Lung (tissue), 12 donors: ENCODE measurements around the gene OXER1. TPM values are rescaled to one million over a fixed set of nuclear protein-coding genes. Genes with fewer than 3 reads are reported as not detected.
A peak's percentile ranks its signal among the peaks of the same experiment; 100 is the strongest.

Source experiments
- ATAC-seq: fragments of 200-7000 bp; cut with Tn5 transposase; one replicate; pipeline ENCODE4 v1.9.1; 2020; ENCODE audit warnings: moderate number of reproducible peaks; ENCODE audit not compliant: insufficient read depth, low FRiP score
- DNase-seq, 3 donors: peaks; one replicate each; pipeline ENCODE4 v3.0.0-alpha.2; 2013 to 2017
- H3K27ac ChIP-seq, 2 donors: one replicate each; pipeline ENCODE4 v1.5.1; 2013; ENCODE audit warnings: mild to moderate bottlenecking in 2 of 2, moderate library complexity in 2 of 2, control low read depth in 1 of 2, inconsistent platforms in 1 of 2, low read depth in 1 of 2, low read length in 1 of 2
- H3K27me3 ChIP-seq, 3 donors: one replicate each; pipeline ENCODE4 v1.5.1; 2013; ENCODE audit warnings: low read length in 2 of 3; ENCODE audit not compliant: control insufficient read depth in 3 of 3, insufficient read depth in 3 of 3
- H3K36me3 ChIP-seq, 4 donors: one replicate each; pipeline ENCODE4 v1.5.1; 2013; ENCODE audit warnings: low read length in 4 of 4, mild to moderate bottlenecking in 1 of 4, moderate library complexity in 1 of 4; ENCODE audit not compliant: control insufficient read depth in 4 of 4, insufficient read depth in 4 of 4
- H3K4me1 ChIP-seq, 5 donors: one replicate each; pipeline ENCODE4 v1.5.1; 2013; ENCODE audit warnings: low read length in 5 of 5, mild to moderate bottlenecking in 2 of 5, moderate library complexity in 1 of 5; ENCODE audit not compliant: control insufficient read depth in 5 of 5, insufficient read depth in 5 of 5
- H3K4me3 ChIP-seq: one replicate; pipeline ENCODE4 v1.5.1; 2013; ENCODE audit warnings: mild to moderate bottlenecking, control low read depth, moderate library complexity
- H3K9ac ChIP-seq, 2 donors: one replicate each; pipeline ENCODE4 v1.5.1; 2013; ENCODE audit warnings: low read length in 2 of 2, control low read depth in 1 of 2; ENCODE audit not compliant: insufficient read depth in 1 of 2
- H3K9me3 ChIP-seq, 4 donors: one replicate each; pipeline ENCODE4 v1.5.1; 2013; ENCODE audit warnings: low read length in 3 of 4, mild to moderate bottlenecking in 1 of 4, moderate library complexity in 1 of 4; ENCODE audit not compliant: control insufficient read depth in 4 of 4, insufficient read depth in 3 of 4
- WGBS, 2 donors: extraction: QIAGEN DNeasy Blood & Tissue Kit; methylation state at CpG; one replicate each; pipeline ENCODE4 v1.1.7; 2013; 5-methylcytosine and 5-hydroxymethylcytosine counted together
- polyA plus RNA-seq, 2 donors: library from polyadenylated mRNA; stranded (reverse); fragments of 200-250 nt; gene quantifications; one replicate each; pipeline ENCODE4 v1.2.1, GENCODE V29; 2013
- total RNA-seq, 2 donors: library from RNA; depleted of rRNA in 1 of 2; stranded (reverse); fragments of >200 nt in 1 of 2; gene quantifications; one replicate each; pipeline ENCODE4 v1.2.1, GENCODE V29; 2014 to 2021
- TF ChIP-seq, protein P1 (sequence below): IDR thresholded peaks from 2 replicates; pipeline ENCODE4 v1.5.1; 2012; ENCODE audit warnings: mild to moderate bottlenecking; ENCODE audit errors: control extremely low read depth, extremely low read depth
- donor health status: control.
- donor health status: control.
- donor health status: Bipolar disorder and iron deficiency.
- donor health status: healthy.
- donor health status: DM: yes; HTN: yes; CAD: no.

Gene OXER1
- total and polyA plus RNA-seq, 4 donors = 0.59 to 2.1 (median 1.6) TPM

GRCh38 chr2:42799881-42800280 is 35.9 kb upstream of the OXER1 start:
- H3K9ac ChIP-seq = no peak overlapping the region
- DNase-seq = no peak
- no peak overlapping the region for H3K4me3 ChIP-seq
- no peak for ATAC-seq
- H3K36me3 ChIP-seq = no peaks in the 10 kb centered on the region
- WGBS, 2 donors = 89 to 96% methylated on average over 4 of the region's 4 CpGs
- H3K4me1 ChIP-seq = peaks cover 0 to 27% (median 5%) of the 10 kb centered on the region in 5 donors
- H3K9me3 ChIP-seq = no peaks in the 10 kb centered on the region
- no peaks in the 10 kb centered on the region for H3K27me3 ChIP-seq
- TF ChIP-seq, protein P1, sequence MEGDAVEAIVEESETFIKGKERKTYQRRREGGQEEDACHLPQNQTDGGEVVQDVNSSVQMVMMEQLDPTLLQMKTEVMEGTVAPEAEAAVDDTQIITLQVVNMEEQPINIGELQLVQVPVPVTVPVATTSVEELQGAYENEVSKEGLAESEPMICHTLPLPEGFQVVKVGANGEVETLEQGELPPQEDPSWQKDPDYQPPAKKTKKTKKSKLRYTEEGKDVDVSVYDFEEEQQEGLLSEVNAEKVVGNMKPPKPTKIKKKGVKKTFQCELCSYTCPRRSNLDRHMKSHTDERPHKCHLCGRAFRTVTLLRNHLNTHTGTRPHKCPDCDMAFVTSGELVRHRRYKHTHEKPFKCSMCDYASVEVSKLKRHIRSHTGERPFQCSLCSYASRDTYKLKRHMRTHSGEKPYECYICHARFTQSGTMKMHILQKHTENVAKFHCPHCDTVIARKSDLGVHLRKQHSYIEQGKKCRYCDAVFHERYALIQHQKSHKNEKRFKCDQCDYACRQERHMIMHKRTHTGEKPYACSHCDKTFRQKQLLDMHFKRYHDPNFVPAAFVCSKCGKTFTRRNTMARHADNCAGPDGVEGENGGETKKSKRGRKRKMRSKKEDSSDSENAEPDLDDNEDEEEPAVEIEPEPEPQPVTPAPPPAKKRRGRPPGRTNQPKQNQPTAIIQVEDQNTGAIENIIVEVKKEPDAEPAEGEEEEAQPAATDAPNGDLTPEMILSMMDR = no peak
- no peak overlapping the region for H3K27ac ChIP-seq

DNA sequence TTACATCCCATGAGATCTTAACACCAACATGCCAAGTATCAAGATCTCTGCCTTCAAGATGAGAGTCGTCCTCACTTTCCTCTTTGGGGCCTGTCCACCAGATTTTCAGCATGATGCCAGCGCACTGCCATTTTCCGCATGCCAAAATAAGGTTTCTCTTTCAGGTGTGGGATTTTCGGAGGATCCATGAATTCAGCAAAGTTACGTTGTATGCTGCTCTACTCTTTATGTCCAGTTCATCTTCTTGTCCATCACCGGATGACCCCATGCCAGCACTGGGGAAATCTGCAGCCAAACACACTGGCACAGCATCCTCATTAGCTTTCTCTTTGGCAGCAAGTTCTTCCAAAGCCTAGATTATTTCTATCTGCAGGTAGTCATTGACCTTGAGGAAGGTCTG is 33.3 kb upstream of the OXER1 start:
- DNase-seq (no peak), ATAC-seq (no peak)
- H3K4me3 ChIP-seq = no peak overlapping the region
- H3K27me3 ChIP-seq = no peaks in the 10 kb centered on the region
- H3K9ac ChIP-seq = no peak overlapping the region
- H3K27ac ChIP-seq = no peak overlapping the region
- WGBS, 2 donors = 81 to 90% methylated on average over 6 of the region's 6 CpGs
- peaks cover 0 to 40% (median 10%) of the 10 kb centered on the region in 5 donors for H3K4me1 ChIP-seq
- no peaks in the 10 kb centered on the region for H3K9me3 ChIP-seq
- TF ChIP-seq, protein P1 = no peak
- H3K36me3 ChIP-seq = no peaks in the 10 kb centered on the region

DNA sequence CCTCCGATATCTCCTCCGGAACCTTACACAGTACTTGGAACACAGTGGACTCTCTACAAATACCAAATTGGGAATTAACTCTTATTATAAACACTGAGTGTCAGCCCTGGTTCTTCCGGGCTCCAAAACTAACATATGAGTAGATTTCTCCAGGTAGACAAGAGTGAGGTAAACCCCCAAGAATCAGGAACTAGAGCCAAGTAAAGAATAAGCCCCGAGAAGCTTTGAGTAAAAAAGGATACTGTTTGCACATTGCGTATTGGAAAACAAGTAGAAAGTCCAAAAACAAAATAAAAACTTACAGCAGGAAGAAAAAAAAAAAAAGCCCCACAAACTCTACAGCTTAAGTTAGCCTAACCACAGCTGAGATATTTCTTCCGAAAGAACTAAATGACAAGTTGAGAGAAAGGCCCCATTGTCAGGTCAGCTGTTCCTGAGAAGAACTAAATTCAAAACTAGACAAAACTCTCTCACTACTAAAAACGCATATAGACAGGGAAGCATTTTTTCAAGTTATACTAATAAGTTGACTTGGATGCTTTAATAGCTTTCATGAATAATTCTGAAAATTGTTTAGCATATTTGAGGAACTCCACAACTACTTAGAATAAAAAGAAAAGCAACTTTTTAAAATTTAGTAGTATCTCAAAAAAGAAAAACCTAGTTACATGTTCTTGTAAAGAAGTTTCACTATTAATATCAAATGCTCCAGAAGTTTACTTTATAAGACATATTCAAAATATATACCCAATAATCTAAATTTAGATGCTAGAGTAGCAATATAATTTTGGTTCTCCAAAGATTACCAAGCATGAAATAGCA is 32.7 kb upstream of the OXER1 start:
- Histone ChIP-seq H3K9ac (no peak overlapping the region), H3K9me3 (no peaks in the 10 kb centered on the region), H3K36me3 (no peaks in the 10 kb centered on the region), H3K27ac (no peak overlapping the region), H3K4me1 (peaks cover 0 to 38% (median 15%) of the 10 kb centered on the region in 5 donors), H3K4me3 (no peak overlapping the region), H3K27me3 (no peaks in the 10 kb centered on the region)
- WGBS, 2 donors = 76 to 90% methylated on average over 7 of the region's 7 CpGs
- DNase-seq (peak in 2 of 3 donors; percentile 67 to 72), ATAC-seq (no peak)
- TF ChIP-seq, protein P1 = no peak
